Urinary bladder (tissue), 4 donors: Measurements from ENCODE around the gene CCDC32. TPM values are rescaled to one million over a fixed set of nuclear protein-coding genes. Genes with fewer than 3 reads are reported as not detected.
A peak's percentile ranks its signal among the peaks of the same experiment; 100 is the strongest.

Experiments used
- DNase-seq: peaks from one replicate; pipeline ENCODE4 v3.0.0-alpha.2; 2015; ENCODE audit errors: extremely low spot score
- H3K27ac ChIP-seq: one replicate; pipeline ENCODE4 v1.5.1; 2013; ENCODE audit warnings: low read depth, mild to moderate bottlenecking, moderate library complexity
- H3K36me3 ChIP-seq: one replicate; pipeline ENCODE4 v1.6.1; 2013; ENCODE audit warnings: mild to moderate bottlenecking, moderate library complexity; ENCODE audit not compliant: insufficient read depth
- H3K4me1 ChIP-seq: one replicate; pipeline ENCODE4 v1.6.1; 2013; ENCODE audit warnings: mild to moderate bottlenecking, moderate library complexity; ENCODE audit not compliant: insufficient read depth
- H3K4me3 ChIP-seq: one replicate; pipeline ENCODE4 v1.5.1; 2013; ENCODE audit warnings: low read depth, low read length
- WGBS: extraction: QIAGEN DNeasy Blood & Tissue Kit; methylation state at CpG from one replicate; pipeline ENCODE4 v1.1.7; 2013; 5-methylcytosine and 5-hydroxymethylcytosine counted together
- polyA plus RNA-seq: library from polyadenylated mRNA; stranded (reverse); fragments of 200-250 nt; gene quantifications from one replicate; pipeline ENCODE4 v1.2.3, GENCODE V29; 2013
- small RNA-seq: library from RNA; depleted of rRNA; stranded (forward); fragments of <200 nt; gene quantifications from one replicate; pipeline ENCODE3, GENCODE V24; 2014
- total RNA-seq: library from RNA; depleted of rRNA; stranded (reverse); fragments of >200 nt; gene quantifications from one replicate; pipeline ENCODE4 v1.2.3, GENCODE V29; 2014
- donor health status: healthy with polysubstance abuse.
- donor health status: healthy.

CCDC32 gene
- total and polyA plus RNA-seq, 2 donors, result 20.8 to 29.4 TPM

DNA sequence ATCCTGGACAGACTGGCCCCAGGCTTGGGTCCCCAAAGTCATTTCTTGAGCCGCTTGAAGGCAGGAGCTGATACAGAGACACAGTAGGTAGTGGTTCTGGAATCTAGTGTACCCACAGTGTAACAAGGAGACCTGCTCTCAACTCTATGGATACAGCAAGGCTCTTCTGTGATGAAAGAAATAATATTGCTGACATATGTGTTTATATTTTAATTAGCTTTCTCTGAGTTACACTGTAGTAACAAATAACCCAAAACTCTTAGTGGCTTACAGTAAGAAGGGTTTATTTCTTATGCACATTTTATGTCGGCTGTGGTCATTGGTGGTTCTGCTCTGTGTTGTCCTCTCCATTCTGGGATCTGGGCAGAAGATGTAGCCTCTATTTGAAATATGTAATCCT lies 48.5 kb downstream of the CCDC32 start:
- H3K36me3 ChIP-seq, result no peaks in the 10 kb centered on the region
- H3K4me1 ChIP-seq, result no peaks in the 10 kb centered on the region
- H3K27ac ChIP-seq, result no peak overlapping the region
- H3K4me3 ChIP-seq, result no peak overlapping the region
- DNase-seq, result no peak
- 88% methylated on average over 2 of the region's 2 CpGs for WGBS

GRCh38 chr15:40513609-40514008 lies 51.2 kb downstream of the CCDC32 start:
- DNase-seq, result no peak
- Histone ChIP-seq H3K4me1 (no peaks in the 10 kb centered on the region), H3K4me3 (no peak overlapping the region), H3K36me3 (no peaks in the 10 kb centered on the region), H3K27ac (no peak overlapping the region)
- WGBS, result 88% methylated on average over 5 of the region's 5 CpGs

DNA sequence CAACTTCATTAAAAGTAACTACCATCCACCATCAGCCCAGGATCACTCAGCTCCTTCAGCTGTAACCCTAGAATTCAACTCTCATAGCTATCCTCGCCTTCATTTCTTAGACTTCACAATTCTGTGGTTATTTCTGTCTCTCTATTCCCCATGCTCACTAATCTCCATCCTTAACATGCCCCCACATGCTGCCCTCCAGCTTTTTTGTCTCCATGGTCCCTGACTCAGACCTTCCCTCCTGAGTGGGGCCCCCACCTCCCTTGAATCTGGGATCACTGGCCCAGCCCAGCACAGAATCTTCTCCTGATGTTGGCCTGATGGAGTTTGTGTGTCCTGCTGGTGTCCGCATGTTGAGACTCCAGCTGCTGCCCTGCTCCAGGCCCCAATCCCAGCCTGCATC lies 52.4 kb downstream of the CCDC32 start:
- H3K27ac ChIP-seq, result no peak overlapping the region

GRCh38 chr15:40511472-40512133 lies 53.2 kb downstream of the CCDC32 start:
- Histone ChIP-seq H3K4me3 (peak overlapping the region; percentile 28), H3K27ac (no peak overlapping the region), H3K4me1 (no peaks in the 10 kb centered on the region), H3K36me3 (no peaks in the 10 kb centered on the region)
- under 1% methylated on average over 61 of the region's 61 CpGs for WGBS
- DNase-seq, result no peak

More for the DNA sequence above, 52.4 kb downstream of the CCDC32 start:
- Histone ChIP-seq H3K4me3 (no peak overlapping the region), H3K4me1 (no peaks in the 10 kb centered on the region), H3K36me3 (no peaks in the 10 kb centered on the region)
- no peak for DNase-seq
- 88% methylated on average over 2 of the region's 2 CpGs for WGBS

DNA sequence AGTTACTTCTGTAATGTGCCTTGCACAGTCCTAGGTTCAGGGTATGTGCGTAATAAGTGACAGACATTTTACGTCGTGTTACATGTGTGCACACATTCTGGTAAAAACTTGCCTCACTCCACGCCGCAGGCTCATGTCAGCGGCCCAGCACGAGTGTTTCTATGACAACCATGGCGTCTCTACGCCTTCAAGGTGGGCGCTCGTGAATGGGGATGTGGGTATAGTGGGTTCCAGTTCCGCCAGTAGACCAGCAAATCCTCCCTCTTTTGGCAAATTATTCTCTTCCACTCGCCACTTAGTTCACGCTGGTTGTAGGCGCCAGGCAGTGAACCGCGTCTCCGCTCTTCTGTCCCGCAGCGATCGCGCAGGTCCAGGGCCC lies 53.8 kb downstream of the CCDC32 start:
- Histone ChIP-seq H3K4me3 (peak overlapping the region; percentile 28), H3K4me1 (no peaks in the 10 kb centered on the region), H3K27ac (no peak overlapping the region), H3K36me3 (no peaks in the 10 kb centered on the region)
- 23% methylated on average over 22 of the region's 22 CpGs for WGBS
- no peak for DNase-seq

DNA sequence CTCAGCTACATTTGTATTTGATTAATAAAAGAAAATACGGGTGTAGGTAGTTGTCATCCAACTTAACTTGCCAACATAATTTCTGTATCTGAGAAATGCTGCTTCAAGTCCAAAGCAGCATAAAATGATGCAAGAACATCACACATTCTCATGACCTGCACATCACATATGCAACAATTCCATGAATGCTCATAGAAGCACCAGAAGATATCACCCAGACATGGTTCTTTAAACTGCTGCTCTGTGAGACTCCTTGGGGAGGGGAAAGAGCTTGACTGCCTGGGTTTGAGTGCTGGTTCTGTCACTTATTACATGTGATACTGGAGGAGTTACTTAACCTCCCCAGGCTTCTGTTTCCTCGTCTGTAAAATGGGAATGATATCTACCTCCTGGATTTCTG lies 54.6 kb downstream of the CCDC32 start:
- H3K4me3 ChIP-seq, result no peak overlapping the region
- H3K4me1 ChIP-seq, result no peaks in the 10 kb centered on the region
- no peaks in the 10 kb centered on the region for H3K36me3 ChIP-seq
- H3K27ac ChIP-seq, result no peak overlapping the region
- DNase-seq, result no peak
- WGBS, result 85% methylated on average over 2 of the region's 2 CpGs

DNA sequence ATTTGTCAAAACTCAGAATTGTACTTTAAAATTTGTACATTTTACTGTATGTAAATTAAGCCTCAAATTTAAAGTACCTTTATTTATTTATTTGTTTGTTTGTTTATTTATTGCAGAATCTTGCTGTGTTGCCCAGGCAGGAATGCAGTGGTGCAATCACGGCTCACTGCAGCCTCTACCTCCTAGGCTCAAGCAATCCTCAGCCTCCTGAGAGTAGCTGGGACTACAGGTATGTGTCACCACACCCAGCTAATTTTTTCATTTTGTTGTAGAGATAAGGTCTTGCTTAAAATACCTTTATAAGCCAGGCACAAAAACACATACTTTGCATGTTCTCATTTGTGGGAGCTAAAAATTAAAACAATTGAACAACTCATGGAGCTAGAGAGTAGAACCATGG lies 56.6 kb downstream of the CCDC32 start:
- Histone ChIP-seq H3K4me3 (no peak overlapping the region), H3K4me1 (no peaks in the 10 kb centered on the region), H3K27ac (no peak overlapping the region), H3K36me3 (no peaks in the 10 kb centered on the region)
- no peak for DNase-seq
- WGBS, result 90% methylated on average over 1 of the region's 1 CpG

DNA sequence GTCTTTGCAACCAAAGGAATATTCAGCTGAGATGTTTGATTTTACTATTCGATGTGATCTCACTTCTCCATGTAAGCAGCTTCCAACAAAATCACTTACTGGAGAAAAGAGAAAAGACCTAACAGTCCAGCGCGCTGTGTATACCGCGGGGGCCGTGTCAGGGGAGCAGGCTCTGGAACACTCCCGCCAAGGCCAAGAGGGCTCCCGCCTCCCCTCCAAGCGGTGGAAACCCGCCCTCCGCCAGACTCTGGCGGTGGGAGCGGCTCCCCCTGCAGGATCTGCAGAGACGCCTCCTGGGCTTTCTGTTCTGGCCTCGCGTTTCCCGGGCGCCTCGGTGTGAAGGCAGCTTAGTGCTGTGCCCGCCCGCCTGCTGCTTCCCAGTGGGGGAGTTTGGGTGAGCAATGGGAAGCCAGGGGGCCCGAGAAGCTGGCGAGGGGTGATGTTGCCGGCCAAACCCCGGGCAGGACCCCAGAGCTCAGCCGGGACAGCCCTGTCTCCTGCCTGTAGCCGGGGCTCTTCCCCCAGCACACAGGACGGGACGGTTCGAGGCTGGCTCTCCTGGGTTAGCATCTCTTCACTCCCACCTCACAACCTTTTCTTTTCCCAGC lies 57.8 kb downstream of the CCDC32 start:
- Histone ChIP-seq H3K4me1 (no peaks in the 10 kb centered on the region), H3K36me3 (no peaks in the 10 kb centered on the region), H3K4me3 (no peak overlapping the region), H3K27ac (no peak overlapping the region)
- WGBS, result 2% methylated on average over 30 of the region's 30 CpGs
- DNase-seq, result peak; percentile 28

Small RNAs within 50 kb of the gene (small RNA-seq; reads per million reads assigned to genes)
- gene RF00017 (not detected), gene RNU6-516P (not detected)

Other genes starting within 250 kb of the CCDC32 start
- gene INAFM2, start 241.3 kb downstream of the CCDC32 start, total RNA-seq, result 11.3 TPM
- 24.5 TPM for gene INAFM2, start 241.3 kb downstream of the CCDC32 start, polyA plus RNA-seq
- 10.0 TPM for gene CCDC9B, start 224.1 kb downstream of the CCDC32 start, total RNA-seq
- 42.2 TPM for gene CCDC9B, start 224.1 kb downstream of the CCDC32 start, polyA plus RNA-seq
- not detected for gene PHGR1, start 214.0 kb downstream of the CCDC32 start, total RNA-seq
- gene PHGR1, start 214.0 kb downstream of the CCDC32 start, polyA plus RNA-seq, result 2.6 TPM
- gene DISP2, start 206.8 kb downstream of the CCDC32 start, total RNA-seq, result 0.63 TPM
- 0.27 TPM for gene DISP2, start 206.8 kb downstream of the CCDC32 start, polyA plus RNA-seq
- 25.4 TPM for gene KNSTRN, start 182.3 kb downstream of the CCDC32 start, total RNA-seq
- gene KNSTRN, start 182.3 kb downstream of the CCDC32 start, polyA plus RNA-seq, result 7.5 TPM
- 39.4 TPM for gene IVD, start 159.2 kb downstream of the CCDC32 start, total RNA-seq
- gene IVD, start 159.2 kb downstream of the CCDC32 start, polyA plus RNA-seq, result 48.5 TPM
- 7.9 TPM for gene BAHD1, start 124.1 kb downstream of the CCDC32 start, total RNA-seq
- 23.0 TPM for gene BAHD1, start 124.1 kb downstream of the CCDC32 start, polyA plus RNA-seq
- gene CHST14, start 94.1 kb downstream of the CCDC32 start, total RNA-seq, result 11.8 TPM
- gene CHST14, start 94.1 kb downstream of the CCDC32 start, polyA plus RNA-seq, result 22.6 TPM
- gene RPUSD2, start 4.3 kb upstream of the CCDC32 start, total RNA-seq, result 5.9 TPM
- gene RPUSD2, start 4.3 kb upstream of the CCDC32 start, polyA plus RNA-seq, result 11.7 TPM
- gene KNL1, start 29.2 kb upstream of the CCDC32 start, total RNA-seq, result 39.5 TPM
- 0.35 TPM for gene KNL1, start 29.2 kb upstream of the CCDC32 start, polyA plus RNA-seq
- 2.2 TPM for gene RAD51, start 130.1 kb upstream of the CCDC32 start, total RNA-seq
- 0.98 TPM for gene RAD51, start 130.1 kb upstream of the CCDC32 start, polyA plus RNA-seq
- gene RMDN3, start 190.2 kb upstream of the CCDC32 start, total RNA-seq, result 13.0 TPM
- 35.2 TPM for gene RMDN3, start 190.2 kb upstream of the CCDC32 start, polyA plus RNA-seq
- 2.9 TPM for gene GCHFR, start 199.0 kb upstream of the CCDC32 start, total RNA-seq
- 28.7 TPM for gene GCHFR, start 199.0 kb upstream of the CCDC32 start, polyA plus RNA-seq
- 0.11 TPM for gene C15orf62, start 204.9 kb upstream of the CCDC32 start, total RNA-seq
- 1.2 TPM for gene C15orf62, start 204.9 kb upstream of the CCDC32 start, polyA plus RNA-seq
- gene ZFYVE19, start 242.0 kb upstream of the CCDC32 start, total RNA-seq, result 20.3 TPM
- 26.4 TPM for gene ZFYVE19, start 242.0 kb upstream of the CCDC32 start, polyA plus RNA-seq
- 17.9 TPM for gene DNAJC17, start 242.4 kb upstream of the CCDC32 start, total RNA-seq
- gene DNAJC17, start 242.4 kb upstream of the CCDC32 start, polyA plus RNA-seq, result 45.6 TPM